Erythroblast (primary cell): Measurements from ENCODE around the gene AGMAT.
"Not testable (repeated sequence)": the region's sequence is repeated elsewhere in the genome, so short reads cannot be mapped to it uniquely, and the experiment has no call there.

ENCODE experiments used
- DNase-seq, 2 experiments: peaks; one replicate each; lab custom pipeline; 2025; lab: John Stamatoyannopoulos, UW
- GATA1 ChIP-seq: IDR thresholded peaks from 2 replicates; pipeline ENCODE4 v1.6.1; 2011; ENCODE audit warnings: low read depth, mild to moderate bottlenecking, control low read depth, low read length, moderate library complexity
- POLR2A ChIP-seq: IDR thresholded peaks from 2 replicates; pipeline ENCODE4 v1.6.1; 2011; ENCODE audit warnings: mild to moderate bottlenecking, low read length

Gene AGMAT

DNA sequence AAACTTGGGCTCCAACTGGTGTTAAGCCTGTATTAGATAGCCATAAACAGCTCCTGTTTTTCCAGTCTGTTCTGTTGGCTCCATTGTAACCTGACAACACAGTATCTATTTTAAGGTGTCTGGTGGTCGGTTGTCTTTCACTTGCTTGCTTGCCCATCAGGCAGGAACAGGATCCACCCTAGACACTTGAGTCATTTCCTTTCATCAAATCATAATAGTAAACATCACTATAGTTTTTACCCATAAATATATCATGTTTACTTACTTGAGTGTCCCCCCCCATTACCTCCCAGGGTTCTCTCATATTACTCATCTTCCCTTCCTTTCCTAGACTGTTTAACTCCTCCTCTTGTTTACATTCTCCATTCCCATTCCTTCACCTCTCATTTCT, 35.3 kb upstream of the AGMAT start:
- peak; percentile 27 to 57 for DNase-seq
- TF ChIP-seq POLR2A (peak; percentile 37), GATA1 (no peak)

- DNase-seq, result peak; percentile 43 to 70
- TF ChIP-seq GATA1 (no peak), POLR2A (no peak)
Measured at GRCh38 chr1:15618655-15619525, 34.0 kb upstream of the AGMAT start.

- peak; percentile 57 to 70 for DNase-seq
Measured at GRCh38 chr1:15618077-15618654, 33.3 kb upstream of the AGMAT start.

GRCh38 chr1:15617173-15618076, 32.6 kb upstream of the AGMAT start, which contains the start of gene DDI2:
Gene DDI2, plus strand, starts transcription at chr1:15617458. Its CDS starts 213 bp downstream, at chr1:15617671.
- peak; percentile 94 to 97 for DNase-seq
- no peak for TF ChIP-seq GATA1
- TF ChIP-seq POLR2A, result peak; percentile 95

More at GRCh38 chr1:15618077-15618654, 33.3 kb upstream of the AGMAT start:
- no peak for TF ChIP-seq POLR2A
- TF ChIP-seq GATA1, result no peak

GRCh38 chr1:15616373-15617172, 31.7 kb upstream of the AGMAT start:
- no peak for DNase-seq
- no peak for TF ChIP-seq GATA1

GRCh38 chr1:15610167-15610566, 25.3 kb upstream of the AGMAT start:
- DNase-seq, result no peak
- TF ChIP-seq POLR2A, result no peak
- no peak for TF ChIP-seq GATA1

DNA sequence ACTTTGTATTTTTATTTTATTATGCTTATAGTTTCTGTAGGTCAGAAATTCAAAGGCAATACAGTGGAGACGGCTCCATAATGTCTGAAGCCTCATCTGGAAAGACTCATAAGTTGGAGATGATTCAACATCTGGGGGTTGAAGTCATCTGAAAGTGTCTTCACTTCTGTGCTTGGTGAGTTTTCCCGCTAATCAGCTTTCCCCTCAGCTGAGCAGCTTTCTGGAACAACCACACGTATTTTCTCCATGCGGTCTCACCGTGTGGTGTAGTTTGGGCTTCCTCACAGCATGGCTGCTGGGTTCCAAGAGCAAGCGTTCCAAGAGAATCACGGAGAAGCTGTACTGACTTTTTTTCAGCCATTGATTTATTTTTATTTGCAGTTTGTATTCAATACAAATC, 24.8 kb upstream of the AGMAT start:
- no peak for TF ChIP-seq GATA1
- TF ChIP-seq POLR2A, result no peak
- DNase-seq, result no peak

DNA sequence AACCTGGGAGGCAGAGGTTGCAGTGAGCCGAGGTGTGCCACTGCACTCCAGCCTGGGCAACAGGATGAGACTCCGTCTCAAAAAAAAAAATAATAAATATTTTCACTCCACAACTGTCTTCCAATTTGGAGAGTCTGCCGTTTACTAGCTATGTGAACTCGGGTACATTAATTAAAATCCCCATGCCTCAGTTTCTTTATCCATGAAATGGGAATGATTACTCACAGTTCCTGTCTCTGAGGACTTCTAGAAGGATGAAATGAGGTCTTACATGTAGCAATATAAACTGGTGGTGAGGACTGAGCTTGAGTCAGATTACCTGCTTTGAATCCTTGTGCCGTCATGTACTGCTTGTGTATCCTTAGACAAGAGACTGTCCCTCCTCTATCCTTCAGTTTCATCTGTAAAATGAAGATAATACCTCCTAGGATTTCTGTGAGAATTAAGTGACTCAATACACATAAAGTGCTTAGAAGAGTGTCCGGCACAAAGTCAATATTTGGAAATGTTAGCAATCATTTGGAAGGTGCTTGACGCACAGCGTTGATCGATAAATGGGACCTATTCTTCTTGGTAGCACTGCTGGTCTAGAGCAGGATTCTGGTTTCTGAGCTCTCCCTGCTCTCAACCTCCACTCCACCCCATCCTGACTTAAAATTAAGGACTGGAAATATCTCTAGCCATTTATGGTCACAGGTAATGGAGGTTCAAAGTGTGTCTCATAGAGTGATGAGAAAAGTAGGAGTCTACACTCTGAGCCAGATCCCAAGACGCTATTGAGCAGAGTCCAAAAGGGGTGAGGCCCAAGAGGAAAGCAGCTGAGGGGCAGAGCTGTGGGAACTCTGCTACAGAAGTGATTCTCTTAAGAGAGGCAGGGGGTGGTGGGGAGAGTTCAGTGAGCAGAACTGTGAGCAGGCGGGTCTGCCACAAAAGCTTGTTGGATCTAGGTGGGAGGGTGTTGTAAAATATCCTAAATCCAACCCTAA, 20.8 kb upstream of the AGMAT start:
- TF ChIP-seq POLR2A, result no peak
- no peak for DNase-seq

GRCh38 chr1:15604400-15604799, 19.5 kb upstream of the AGMAT start:
- not testable (repeated sequence) for DNase-seq

- DNase-seq, result not testable (repeated sequence)
Measured at GRCh38 chr1:15603966-15604282, 19.1 kb upstream of the AGMAT start.

DNA sequence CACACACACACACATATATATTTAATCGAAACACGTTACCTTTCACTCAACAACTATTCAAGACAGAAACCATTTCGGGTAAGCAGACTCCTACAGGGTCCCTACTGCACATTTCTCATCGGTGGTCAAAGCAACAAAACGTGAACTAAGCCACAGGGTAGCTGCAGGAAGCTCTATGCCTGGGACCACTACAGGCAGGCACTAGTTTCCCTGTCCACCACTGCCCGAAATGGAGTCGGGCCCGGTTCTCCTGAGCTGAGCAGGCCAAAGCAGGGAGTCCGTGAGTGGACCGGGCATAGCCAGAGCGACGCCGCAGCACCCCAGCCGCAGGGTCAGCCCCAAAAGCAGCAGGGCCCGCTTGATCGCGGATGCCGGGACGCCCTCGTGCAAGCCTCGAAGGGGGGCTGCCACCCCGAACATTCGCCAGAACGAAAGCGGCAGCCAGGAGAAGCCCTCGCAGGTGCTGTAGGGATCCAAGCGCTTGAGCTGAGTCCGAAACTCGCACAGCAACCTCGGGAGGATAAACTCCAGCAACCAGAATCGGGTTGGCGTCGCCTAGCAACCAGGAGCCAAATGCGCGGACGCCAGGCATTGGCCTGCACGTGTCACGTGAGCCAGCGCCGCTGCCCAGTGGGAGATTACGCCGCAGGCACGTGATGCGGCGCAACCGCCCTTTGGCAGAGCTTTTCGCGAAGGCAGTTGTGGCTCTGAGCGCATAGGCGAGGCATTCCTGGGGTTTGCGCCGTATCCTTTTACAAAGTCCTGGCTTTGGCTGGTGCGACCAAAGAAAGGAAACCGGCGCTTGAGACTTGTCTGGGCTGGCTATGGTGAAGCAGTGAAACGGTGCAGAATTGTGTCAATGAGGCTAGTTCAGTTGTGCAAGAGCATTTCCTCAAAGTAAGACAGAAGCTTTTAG, 18.5 kb upstream of the AGMAT start:
- no peak for TF ChIP-seq GATA1
- peak; percentile 77 for TF ChIP-seq POLR2A
- DNase-seq, result peak; percentile 96
